Osteoblast (primary cell): Measurements from ENCODE around the gene OAS1. TPM values are rescaled to one million over a fixed set of nuclear protein-coding genes. Genes with fewer than 3 reads are reported as not detected.

Source experiments
- DNase-seq: peaks from one replicate; pipeline ENCODE4 v3.0.0; 2011; ENCODE audit warnings: low spot score, mixed read lengths; ENCODE audit not compliant: insufficient read length; ENCODE audit errors: missing footprints
- H2AFZ ChIP-seq: 2 replicates; pipeline ENCODE4 v1.6.0; 2011; ENCODE audit warnings: mild to moderate bottlenecking, low read length
- H3K27ac ChIP-seq: 2 replicates; pipeline ENCODE4 v1.5.1; 2011; ENCODE audit warnings: mild to moderate bottlenecking, low read depth, low read length, moderate library complexity
- H3K27me3 ChIP-seq: 2 replicates; pipeline ENCODE4 v1.6.0; 2012; ENCODE audit warnings: mild to moderate bottlenecking, control low read depth, inconsistent platforms, low read length, moderate library complexity; ENCODE audit not compliant: insufficient read depth
- H3K36me3 ChIP-seq: 2 replicates; pipeline ENCODE4 v1.5.1; 2011; ENCODE audit warnings: mild to moderate bottlenecking, low read length, control low read depth, moderate library complexity; ENCODE audit not compliant: insufficient read depth
- H3K4me1 ChIP-seq: 2 replicates; pipeline ENCODE4 v1.5.1; 2011; ENCODE audit warnings: mild to moderate bottlenecking, low read length, control low read depth, moderate library complexity; ENCODE audit not compliant: insufficient read depth
- H3K4me2 ChIP-seq: 2 replicates; pipeline ENCODE4 v1.6.0; 2011; ENCODE audit warnings: mild to moderate bottlenecking, low read length; ENCODE audit not compliant: insufficient read depth
- H3K4me3 ChIP-seq: fragments of 200-600 bp; sonication (generic); 3 replicates; pipeline ENCODE4 v1.5.1; 2012; ENCODE audit warnings: mild to moderate bottlenecking, low read length, inconsistent platforms; ENCODE audit not compliant: insufficient read depth
- H3K79me2 ChIP-seq: 2 replicates; pipeline ENCODE4 v1.6.0; 2012; ENCODE audit warnings: mild to moderate bottlenecking, low read length, control low read depth, inconsistent platforms; ENCODE audit not compliant: insufficient read depth
- H3K9me3 ChIP-seq: 2 replicates; pipeline ENCODE4 v1.5.1; 2011; ENCODE audit warnings: low read depth, low read length, control low read depth
- H4K20me1 ChIP-seq: 2 replicates; pipeline ENCODE4 v1.6.0; 2012; ENCODE audit warnings: mild to moderate bottlenecking, low read length, control low read depth; ENCODE audit not compliant: insufficient read depth
- total RNA-seq: library from RNA; depleted of rRNA; stranded (reverse); fragments of >200 nt; gene quantifications from 2 replicates; pipeline ENCODE4 v1.2.3, GENCODE V29; 2012
- TF ChIP-seq, protein P1 (sequence below): IDR thresholded peaks from 2 replicates; pipeline ENCODE4 v1.5.1; 2011; ENCODE audit warnings: mild to moderate bottlenecking, low read depth, low read length, moderate library complexity; ENCODE audit errors: extremely low read depth

OAS1 gene
- total RNA-seq, 1 donor = 3.6 TPM

DNA sequence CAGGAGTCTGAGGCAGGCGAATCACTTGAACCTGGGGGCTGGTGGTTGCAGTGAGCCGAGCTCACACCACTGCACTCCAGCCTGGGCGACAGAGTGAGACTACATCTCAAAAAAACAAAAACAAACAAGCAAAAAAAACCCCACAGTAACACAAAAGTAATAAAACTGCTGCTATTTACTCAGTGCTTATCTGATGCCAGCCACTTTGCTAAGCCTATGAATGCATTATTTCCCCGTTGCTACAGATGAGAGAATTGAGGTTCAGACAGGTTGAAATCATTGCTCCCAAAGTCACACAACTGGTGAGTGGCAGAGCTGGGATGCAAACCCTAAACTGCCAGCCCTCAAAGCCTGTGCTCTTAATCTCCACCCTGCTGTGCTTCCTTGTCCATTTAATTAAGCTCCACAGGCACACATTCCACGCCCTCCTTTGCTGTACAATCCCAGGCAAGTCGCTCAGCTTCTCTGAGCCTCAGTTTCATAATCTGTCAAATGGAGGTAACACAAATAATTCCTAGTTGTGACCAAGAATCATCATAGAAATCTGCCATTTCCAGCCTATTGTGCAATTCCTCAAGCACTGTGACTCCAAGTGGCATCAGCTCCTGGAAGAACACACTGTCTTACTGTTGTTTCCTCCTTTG, 25.8 kb downstream of the OAS1 start:
- Histone ChIP-seq H3K36me3 (no peaks in the 10 kb centered on the region), H3K27ac (no peak overlapping the region), H4K20me1 (no peaks in the 10 kb centered on the region), H3K27me3 (no peaks in the 10 kb centered on the region), H3K4me2 (no peak overlapping the region), H3K4me3 (no peak overlapping the region), H3K4me1 (no peaks in the 10 kb centered on the region), H3K79me2 (no peaks in the 10 kb centered on the region), H2AFZ (no peak overlapping the region), H3K9me3 (no peaks in the 10 kb centered on the region)
- no peak for DNase-seq
- TF ChIP-seq, protein P1, sequence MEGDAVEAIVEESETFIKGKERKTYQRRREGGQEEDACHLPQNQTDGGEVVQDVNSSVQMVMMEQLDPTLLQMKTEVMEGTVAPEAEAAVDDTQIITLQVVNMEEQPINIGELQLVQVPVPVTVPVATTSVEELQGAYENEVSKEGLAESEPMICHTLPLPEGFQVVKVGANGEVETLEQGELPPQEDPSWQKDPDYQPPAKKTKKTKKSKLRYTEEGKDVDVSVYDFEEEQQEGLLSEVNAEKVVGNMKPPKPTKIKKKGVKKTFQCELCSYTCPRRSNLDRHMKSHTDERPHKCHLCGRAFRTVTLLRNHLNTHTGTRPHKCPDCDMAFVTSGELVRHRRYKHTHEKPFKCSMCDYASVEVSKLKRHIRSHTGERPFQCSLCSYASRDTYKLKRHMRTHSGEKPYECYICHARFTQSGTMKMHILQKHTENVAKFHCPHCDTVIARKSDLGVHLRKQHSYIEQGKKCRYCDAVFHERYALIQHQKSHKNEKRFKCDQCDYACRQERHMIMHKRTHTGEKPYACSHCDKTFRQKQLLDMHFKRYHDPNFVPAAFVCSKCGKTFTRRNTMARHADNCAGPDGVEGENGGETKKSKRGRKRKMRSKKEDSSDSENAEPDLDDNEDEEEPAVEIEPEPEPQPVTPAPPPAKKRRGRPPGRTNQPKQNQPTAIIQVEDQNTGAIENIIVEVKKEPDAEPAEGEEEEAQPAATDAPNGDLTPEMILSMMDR = no peak

DNA sequence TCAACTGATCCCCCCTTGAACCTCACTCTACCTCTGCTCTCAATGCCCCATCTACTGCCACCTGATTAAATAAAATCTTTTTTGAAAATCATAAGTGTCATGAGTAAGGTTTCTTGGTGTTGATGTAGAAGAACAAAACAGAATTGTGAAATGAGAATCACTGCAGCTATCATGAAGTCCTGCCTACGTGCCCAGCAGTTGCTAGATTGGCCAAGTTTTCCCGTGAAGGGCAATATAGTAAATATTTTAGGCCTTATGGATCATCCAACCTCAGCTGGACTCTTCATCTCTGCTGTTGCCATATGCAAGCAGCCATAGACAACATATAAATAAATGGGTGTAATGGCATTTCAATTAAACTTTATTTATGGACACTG, 26.4 kb downstream of the OAS1 start:
- no peak overlapping the region for H3K4me2 ChIP-seq
- no peak overlapping the region for H3K4me3 ChIP-seq
- DNase-seq = no peak
- no peaks in the 10 kb centered on the region for H3K27me3 ChIP-seq
- H3K79me2 ChIP-seq = no peaks in the 10 kb centered on the region
- no peaks in the 10 kb centered on the region for H4K20me1 ChIP-seq
- TF ChIP-seq, protein P1 = no peak
- no peaks in the 10 kb centered on the region for H3K9me3 ChIP-seq
- no peaks in the 10 kb centered on the region for H3K4me1 ChIP-seq
- H3K36me3 ChIP-seq = no peaks in the 10 kb centered on the region
- H2AFZ ChIP-seq = no peak overlapping the region
- no peak overlapping the region for H3K27ac ChIP-seq

DNA sequence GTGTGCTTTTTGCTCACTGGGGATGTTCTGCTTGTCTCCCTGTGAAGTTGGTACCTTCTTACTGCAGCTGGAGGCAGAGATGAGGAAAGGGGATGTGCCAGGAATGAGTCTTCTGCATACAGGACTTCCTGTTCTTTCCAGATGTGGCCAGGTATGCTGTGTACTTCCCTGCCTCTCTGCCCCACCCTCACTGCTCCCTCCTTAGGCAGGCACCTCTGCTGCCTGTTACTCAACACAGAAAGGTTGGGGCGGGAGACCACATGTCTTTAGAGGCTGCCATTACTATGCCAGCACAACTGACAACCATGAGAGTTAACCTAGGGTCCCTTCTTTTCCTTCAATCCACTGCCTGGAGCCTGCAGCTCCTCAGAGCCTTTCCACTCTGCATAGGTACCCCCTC, 29.5 kb downstream of the OAS1 start:
- Histone ChIP-seq H2AFZ (no peak overlapping the region), H3K79me2 (no peaks in the 10 kb centered on the region), H3K4me1 (peaks cover 6% of the 10 kb centered on the region), H4K20me1 (no peaks in the 10 kb centered on the region), H3K4me2 (no peak overlapping the region), H3K27me3 (no peaks in the 10 kb centered on the region), H3K36me3 (no peaks in the 10 kb centered on the region), H3K4me3 (no peak overlapping the region), H3K9me3 (no peaks in the 10 kb centered on the region), H3K27ac (no peak overlapping the region)
- TF ChIP-seq, protein P1 = no peak
- no peak for DNase-seq

DNA sequence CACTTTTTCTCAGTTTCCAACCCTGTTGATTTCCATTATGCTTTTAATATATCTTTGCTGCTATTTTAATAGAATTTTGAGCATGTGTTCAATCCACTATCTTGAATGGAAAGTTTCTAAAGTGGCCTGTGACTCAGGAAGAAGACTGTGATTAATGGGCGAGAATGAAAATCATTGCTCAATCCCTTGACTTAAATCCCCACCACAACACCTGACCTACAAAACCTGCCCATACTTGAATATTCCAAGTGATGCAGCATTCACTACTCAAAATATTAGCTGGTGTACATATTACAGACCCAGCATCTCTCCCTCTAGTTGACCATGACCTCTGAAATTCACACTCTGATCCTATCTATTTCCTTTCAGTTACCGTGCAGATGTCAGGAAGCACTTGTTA, 30.2 kb downstream of the OAS1 start:
- Histone ChIP-seq H2AFZ (no peak overlapping the region), H3K4me1 (peaks cover 6% of the 10 kb centered on the region), H3K9me3 (no peaks in the 10 kb centered on the region), H3K79me2 (no peaks in the 10 kb centered on the region), H3K27ac (no peak overlapping the region), H4K20me1 (no peaks in the 10 kb centered on the region), H3K4me2 (no peak overlapping the region), H3K36me3 (no peaks in the 10 kb centered on the region), H3K4me3 (no peak overlapping the region), H3K27me3 (no peaks in the 10 kb centered on the region)
- TF ChIP-seq, protein P1 = no peak
- no peak for DNase-seq
